22Rv1 (cell line): ENCODE results near the gene RRAGB.

Experiments
- CTCF ChIP-seq: fragments of 450-650 bp; IDR thresholded peaks from 2 replicates; pipeline ENCODE4 v1.5.1; 2017; ENCODE audit warnings: mild to moderate bottlenecking
- ZFX ChIP-seq: fragments of 450-650 bp; IDR thresholded peaks from 2 replicates; pipeline ENCODE4 v1.6.1; 2017; ENCODE audit warnings: antibody characterized with exemption, borderline replicate concordance

GRCh38 chrX:55697381-55697780 is 20.2 kb upstream of the RRAGB start:
- TF ChIP-seq CTCF (no peak), ZFX (no peak)
